Germinal center (tissue), 1 donor: Measurements from ENCODE around the gene COL3A1.

Experiments
- DNase-seq: peaks from one replicate; pipeline ENCODE4 v3.0.0; 2012; ENCODE audit warnings: mixed read lengths, low spot score

Gene COL3A1

GRCh38 chr2:188974164-188974563, at the start of gene COL3A1:
Gene COL3A1 (plus strand): TSS chr2:188974373. CDS start chr2:188974490, 117 bp downstream.
- no peak for DNase-seq

DNA sequence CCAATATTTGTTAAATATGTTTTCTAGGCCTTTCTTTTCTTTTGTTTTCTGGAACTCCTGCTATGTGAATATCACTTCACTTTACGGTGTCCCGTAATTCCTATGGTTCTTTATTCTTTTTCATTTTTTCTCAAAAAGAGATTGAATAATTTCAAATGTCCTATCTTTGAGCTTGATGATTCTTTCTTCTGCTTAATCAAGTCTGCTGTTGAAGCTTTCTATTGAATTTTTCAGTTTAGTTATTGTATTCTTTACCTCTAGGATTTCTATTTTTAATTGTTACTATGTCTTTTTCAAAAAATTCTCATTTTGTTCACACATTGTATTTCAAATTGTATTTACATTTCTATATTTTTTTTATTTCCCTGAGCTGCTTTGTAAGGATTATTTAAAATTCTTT, 45.5 kb upstream of the COL3A1 start:
- DNase-seq: no peak

GRCh38 chr2:188931361-188931760, 42.8 kb upstream of the COL3A1 start:
- DNase-seq: no peak

DNA sequence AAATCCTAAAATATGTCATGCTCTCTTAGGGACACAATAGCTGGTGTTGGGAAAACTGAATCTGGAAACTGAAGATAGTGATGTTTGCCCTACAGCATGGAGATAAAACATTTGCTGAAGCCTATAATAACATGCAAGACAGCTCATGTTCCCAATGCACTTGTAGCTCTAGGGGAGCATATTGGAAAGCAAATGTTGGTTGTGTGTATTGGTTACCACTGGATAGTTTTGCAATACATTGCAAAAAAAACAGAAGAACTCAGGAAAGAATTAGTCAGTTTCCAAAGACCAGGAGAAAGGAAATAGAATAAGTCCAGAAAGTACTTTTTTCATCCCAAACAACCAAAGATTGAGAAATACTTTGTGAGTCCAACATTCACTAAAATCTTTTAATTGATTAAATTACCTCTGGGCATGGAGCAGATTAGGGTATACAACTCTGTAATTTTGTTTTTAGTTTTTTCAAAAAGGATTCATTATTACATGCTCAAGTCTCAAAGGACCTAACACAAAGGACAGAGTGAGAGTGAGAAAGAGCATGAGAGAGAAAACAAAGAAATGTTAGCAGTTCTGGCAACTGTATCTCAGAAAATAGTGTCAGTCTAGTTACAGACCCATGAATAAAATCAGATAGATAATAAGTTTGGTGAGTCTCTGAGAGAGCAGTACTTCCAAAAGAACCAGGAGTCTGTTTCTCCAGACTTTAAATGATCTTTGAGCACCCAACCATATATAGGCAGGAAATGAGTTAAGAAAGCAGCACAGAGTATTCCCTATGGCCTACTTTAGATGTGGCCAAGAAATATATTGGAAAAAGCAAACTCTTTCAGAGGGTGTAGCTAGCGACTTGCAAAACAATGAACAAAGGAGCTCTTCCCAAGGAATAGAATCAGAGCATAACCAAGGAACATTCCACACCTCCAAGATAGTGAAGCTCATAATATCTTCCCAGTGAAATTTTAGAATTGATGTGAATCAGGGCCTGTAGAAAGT, 36.6 kb upstream of the COL3A1 start:
- no peak for DNase-seq

GRCh38 chr2:188940171-188940570, 34.0 kb upstream of the COL3A1 start:
- no peak for DNase-seq

- no peak for DNase-seq
Measured at GRCh38 chr2:188944442-188944841, 29.7 kb upstream of the COL3A1 start.

DNA sequence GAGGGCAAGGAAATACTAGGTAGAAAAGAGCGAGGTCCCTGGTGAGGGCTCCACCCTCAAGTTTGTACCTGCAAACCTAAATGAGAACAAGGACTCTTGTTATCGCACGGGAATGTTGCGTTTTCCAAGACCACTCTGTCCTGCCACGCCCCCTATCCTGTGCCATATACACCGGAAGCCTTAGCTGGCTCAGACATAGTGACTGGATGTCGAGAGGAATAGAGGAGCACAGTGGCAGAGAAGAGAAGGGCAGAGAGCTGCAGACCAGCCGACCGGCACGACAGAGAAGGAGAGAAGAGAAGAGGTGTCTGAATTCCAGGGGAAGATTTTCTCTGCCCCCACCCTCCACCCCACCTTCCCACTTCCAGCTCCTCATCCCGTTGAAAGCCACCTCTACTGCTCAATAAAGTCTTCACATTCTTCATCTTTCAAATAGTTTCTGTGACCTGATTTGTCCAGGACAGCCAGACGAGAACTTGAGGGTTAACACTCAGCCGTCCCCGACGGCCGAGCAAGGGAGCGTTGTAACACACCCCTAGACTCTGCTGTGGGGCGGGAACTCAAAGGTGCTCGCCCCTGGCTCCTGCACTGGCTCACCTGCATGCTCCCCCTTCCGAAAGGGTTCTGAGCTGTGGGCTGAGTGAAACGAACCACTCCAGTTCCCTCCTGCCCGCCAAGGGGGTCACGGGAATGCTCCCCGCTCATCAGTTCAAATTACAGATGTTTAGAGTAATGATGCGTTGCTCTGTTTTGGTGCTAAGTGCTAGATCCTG, 24.9 kb upstream of the COL3A1 start:
- DNase-seq: no peak

DNA sequence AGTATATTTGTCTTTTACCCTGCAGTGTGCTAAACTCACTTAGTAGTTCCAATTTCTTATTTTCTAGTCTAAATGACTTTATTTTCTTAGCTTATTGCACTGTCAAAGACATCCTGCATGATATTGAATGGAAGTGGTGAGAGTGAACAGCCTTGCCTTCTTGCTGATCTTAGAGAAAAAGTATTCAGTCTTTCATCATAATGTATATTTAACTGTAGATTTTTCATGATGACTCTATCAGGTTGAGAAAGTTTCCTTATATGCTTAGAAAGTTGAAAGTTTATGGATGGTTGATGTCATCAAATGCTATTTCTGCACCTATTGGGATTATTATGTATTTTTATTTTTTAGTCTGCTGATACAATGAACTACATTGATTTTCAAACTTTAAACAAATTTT, 21.3 kb upstream of the COL3A1 start:
- no peak for DNase-seq

GRCh38 chr2:188956290-188956689, 17.9 kb upstream of the COL3A1 start:
- DNase-seq: no peak

- no peak for DNase-seq
Measured at GRCh38 chr2:188956961-188957360, 17.2 kb upstream of the COL3A1 start.

DNA sequence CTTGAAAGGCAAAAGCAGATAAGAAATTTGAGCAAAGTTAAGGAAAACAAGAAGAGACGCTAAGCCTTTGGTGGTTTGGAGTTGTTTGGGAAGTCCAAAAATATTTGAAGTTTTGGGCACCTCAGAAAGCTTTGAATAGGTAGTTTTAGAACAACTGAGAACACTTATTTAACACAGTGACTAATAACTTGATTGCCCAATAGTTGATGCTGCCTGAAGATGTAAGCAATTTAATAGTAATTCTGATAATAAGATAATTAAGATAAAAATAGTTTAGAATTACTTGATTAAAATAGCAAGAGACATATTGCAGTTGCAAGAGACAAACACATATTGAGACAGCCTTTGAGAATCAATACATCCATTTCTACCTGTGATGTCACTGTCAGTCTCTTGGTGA, 16.5 kb upstream of the COL3A1 start:
- DNase-seq: no peak

GRCh38 chr2:188963741-188964140, 10.4 kb upstream of the COL3A1 start:
- DNase-seq: no peak

GRCh38 chr2:188964976-188965546, 9.1 kb upstream of the COL3A1 start:
- DNase-seq: no peak

GRCh38 chr2:188965563-188965962, 8.6 kb upstream of the COL3A1 start:
- DNase-seq: no peak

GRCh38 chr2:188966079-188966571, 8.0 kb upstream of the COL3A1 start:
- no peak for DNase-seq

GRCh38 chr2:188966728-188967440, 7.3 kb upstream of the COL3A1 start:
- no peak for DNase-seq

DNA sequence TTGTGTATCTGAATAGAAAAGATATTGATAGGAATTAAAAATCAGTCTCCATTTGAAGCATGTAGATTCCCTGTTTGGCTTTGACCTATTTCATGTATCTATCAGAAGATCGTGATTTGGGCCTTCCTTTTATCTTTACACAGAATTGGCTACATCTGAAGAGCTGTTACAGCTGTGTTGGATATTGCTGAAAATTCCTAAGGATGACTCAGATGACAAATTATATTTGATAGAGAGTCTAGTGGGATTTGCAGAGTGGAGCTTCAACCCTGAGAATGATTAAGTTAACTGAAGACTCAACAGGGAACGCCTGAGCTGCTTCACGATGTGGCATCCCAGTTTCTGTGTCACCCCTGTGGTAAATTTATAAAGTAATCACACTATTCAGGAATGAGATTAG, 4.9 kb upstream of the COL3A1 start:
- no peak for DNase-seq

DNA sequence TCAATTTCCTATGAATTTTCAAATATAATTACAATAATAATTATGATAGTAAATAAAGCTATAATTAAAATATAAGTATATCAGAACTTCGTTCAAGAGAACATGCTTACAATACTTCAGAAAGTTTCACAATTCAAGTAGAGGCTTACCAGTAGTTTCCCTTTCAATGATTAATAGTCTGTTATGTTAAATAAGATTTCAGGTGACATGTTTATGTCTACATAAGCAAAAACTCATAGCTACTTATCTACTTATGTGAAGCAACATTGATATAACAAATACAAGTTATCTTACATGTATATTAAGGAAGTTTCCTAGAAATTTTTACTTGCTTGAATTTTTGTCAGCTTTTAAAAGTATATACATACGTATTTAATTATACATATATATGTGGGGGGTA, 4.5 kb upstream of the COL3A1 start:
- no peak for DNase-seq

DNA sequence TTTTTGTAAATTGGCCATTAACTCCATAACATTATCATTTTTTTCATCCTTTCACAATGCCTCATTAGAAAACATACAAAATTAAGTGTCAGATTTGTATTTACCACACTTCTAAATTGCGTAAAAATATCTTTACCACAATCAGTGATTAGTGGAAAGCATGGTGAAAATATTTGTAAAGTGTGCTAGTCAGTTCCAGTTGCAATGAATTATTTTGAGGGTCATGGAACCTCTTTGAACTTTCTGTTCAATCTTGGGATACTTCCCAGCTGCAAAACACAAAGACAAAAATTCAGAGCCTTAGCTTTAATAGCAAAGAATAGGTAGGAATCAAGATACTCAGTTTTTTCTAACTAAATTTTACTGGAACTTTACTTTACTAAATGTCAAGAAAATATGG, 4.0 kb upstream of the COL3A1 start:
- DNase-seq: no peak

DNA sequence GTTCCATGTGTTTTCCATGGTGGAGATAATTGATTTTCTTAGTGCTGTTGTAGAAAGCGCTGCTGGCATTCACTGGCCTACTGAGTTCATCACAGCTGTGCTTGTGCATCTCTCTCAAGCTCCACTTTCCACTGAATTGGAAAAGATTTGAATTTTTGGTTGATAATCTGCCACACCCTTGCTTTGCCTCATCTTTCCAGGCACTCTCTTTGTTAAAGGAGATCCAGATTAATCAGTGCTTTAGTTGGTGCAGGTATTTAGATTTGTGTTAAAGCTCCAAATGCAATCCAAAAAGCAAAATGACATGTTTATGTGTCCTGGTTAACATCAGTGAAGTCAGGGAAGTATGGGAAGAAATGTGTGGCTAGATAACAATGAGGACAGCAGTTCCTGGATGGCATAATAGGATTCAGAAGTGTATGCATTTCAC, 2.7 kb upstream of the COL3A1 start:
- no peak for DNase-seq

GRCh38 chr2:188973641-188974040, 532 bp upstream of the COL3A1 start:
- DNase-seq: no peak
